Activated CD4-positive, alpha-beta T cell treated with anti-CD3 and anti-CD28 coated beads, Interleukin-2, amount 50 U/mL, for 16 hours (primary cell): ENCODE results near the gene PRSS27.
"Not testable (repeated sequence)": the region's sequence is repeated elsewhere in the genome, so short reads cannot be mapped to it uniquely, and the experiment has no call there.

Source experiments
- DNase-seq: peaks from one replicate; pipeline ENCODE4 v3.0.0-alpha.2; 2020

Gene PRSS27

GRCh38 chr16:2692251-2692947 is 27.6 kb downstream of the PRSS27 start:
- no peak for DNase-seq

- no peak for DNase-seq
Observed at GRCh38 chr16:2691491-2692248, 28.4 kb downstream of the PRSS27 start.

GRCh38 chr16:2690852-2691251 is 29.2 kb downstream of the PRSS27 start:
- DNase-seq = no peak

- DNase-seq = no peak
Observed at GRCh38 chr16:2689968-2690801, 29.8 kb downstream of the PRSS27 start.

- not testable (repeated sequence) for DNase-seq
Observed at GRCh38 chr16:2689422-2689821, 30.6 kb downstream of the PRSS27 start.

- DNase-seq = no peak
Observed at GRCh38 chr16:2687531-2688308, 32.3 kb downstream of the PRSS27 start.

GRCh38 chr16:2686912-2687507 is 33.0 kb downstream of the PRSS27 start:
- peak; percentile 39 for DNase-seq

GRCh38 chr16:2686075-2686474 is 33.9 kb downstream of the PRSS27 start:
- not testable (repeated sequence) for DNase-seq

GRCh38 chr16:2683041-2683440 is 37.0 kb downstream of the PRSS27 start:
- not testable (repeated sequence) for DNase-seq

- DNase-seq = peak; percentile 98
Observed at GRCh38 chr16:2682209-2683021, 37.6 kb downstream of the PRSS27 start, which contains the start of gene KCTD5. Gene KCTD5, plus strand, starts transcription at chr16:2682523. Its CDS starts 26 bp downstream, at chr16:2682549.

- DNase-seq = not testable (repeated sequence)
Observed at GRCh38 chr16:2680360-2680759, 39.7 kb downstream of the PRSS27 start.

GRCh38 chr16:2679902-2680301 is 40.1 kb downstream of the PRSS27 start:
- not testable (repeated sequence) for DNase-seq

GRCh38 chr16:2678206-2678965 is 41.6 kb downstream of the PRSS27 start:
- not testable (repeated sequence) for DNase-seq

- DNase-seq = not testable (repeated sequence)
Observed at GRCh38 chr16:2676937-2677336, 43.1 kb downstream of the PRSS27 start.

GRCh38 chr16:2675714-2676113 is 44.3 kb downstream of the PRSS27 start:
- no peak for DNase-seq

- DNase-seq = no peak
Observed at GRCh38 chr16:2675021-2675420, 45.0 kb downstream of the PRSS27 start.

- DNase-seq = peak; percentile 97
Observed at GRCh38 chr16:2673066-2673999, 46.7 kb downstream of the PRSS27 start.

- no peak for DNase-seq
Observed at GRCh38 chr16:2671741-2672140, 48.3 kb downstream of the PRSS27 start.

GRCh38 chr16:2671193-2671592 is 48.8 kb downstream of the PRSS27 start:
- DNase-seq = not testable (repeated sequence)
